IPS-18a (cell line): ENCODE results near the gene CTCF.
A peak's percentile ranks its signal among the peaks of the same experiment; 100 is the strongest.

Source experiments
- H3K27ac ChIP-seq: one replicate; pipeline ENCODE4 v1.5.1; 2013; ENCODE audit warnings: low read length
- H3K27me3 ChIP-seq: one replicate; pipeline ENCODE4 v1.6.1; 2013; ENCODE audit warnings: mild to moderate bottlenecking, low read length; ENCODE audit not compliant: control insufficient read depth, insufficient read depth
- H3K36me3 ChIP-seq: one replicate; pipeline ENCODE4 v1.6.1; 2013; ENCODE audit warnings: low read depth, low read length; ENCODE audit not compliant: control insufficient read depth
- H3K4me1 ChIP-seq: one replicate; pipeline ENCODE4 v1.6.1; 2013; ENCODE audit warnings: low read depth, low read length; ENCODE audit not compliant: control insufficient read depth
- H3K4me3 ChIP-seq: one replicate; pipeline ENCODE4 v1.5.1; 2013; ENCODE audit warnings: low read length
- H3K9ac ChIP-seq: one replicate; pipeline ENCODE4 v1.6.1; 2013; ENCODE audit warnings: mild to moderate bottlenecking, low read length, moderate library complexity
- H3K9me3 ChIP-seq: one replicate; pipeline ENCODE4 v1.6.1; 2013; ENCODE audit warnings: low read depth, low read length; ENCODE audit not compliant: control insufficient read depth

The CTCF gene

DNA sequence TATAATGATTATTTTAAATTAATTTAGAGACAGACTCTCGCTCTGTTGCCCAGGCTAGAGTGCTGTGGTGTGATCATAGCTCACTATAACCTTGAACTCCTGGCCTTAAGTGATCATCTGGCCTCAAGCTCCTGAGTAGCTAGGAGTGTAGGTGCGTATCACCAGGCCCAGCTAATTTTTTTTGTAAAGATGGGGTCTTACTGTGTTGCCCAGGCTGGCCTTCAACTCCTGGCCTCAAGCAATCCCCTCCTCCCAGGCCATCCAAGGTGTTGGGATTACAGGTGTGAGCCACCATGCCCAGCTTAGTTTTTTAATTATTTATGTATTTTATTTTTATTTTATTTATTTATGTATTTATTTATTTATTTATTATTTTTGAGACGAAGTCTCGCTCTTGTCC lies 17.9 kb downstream of the CTCF start:
- Histone ChIP-seq H3K36me3 (peaks cover 3% of the 10 kb centered on the region), H3K27me3 (no peaks in the 10 kb centered on the region), H3K9ac (no peak overlapping the region), H3K27ac (no peak overlapping the region), H3K9me3 (no peaks in the 10 kb centered on the region), H3K4me3 (no peak overlapping the region), H3K4me1 (no peaks in the 10 kb centered on the region)

DNA sequence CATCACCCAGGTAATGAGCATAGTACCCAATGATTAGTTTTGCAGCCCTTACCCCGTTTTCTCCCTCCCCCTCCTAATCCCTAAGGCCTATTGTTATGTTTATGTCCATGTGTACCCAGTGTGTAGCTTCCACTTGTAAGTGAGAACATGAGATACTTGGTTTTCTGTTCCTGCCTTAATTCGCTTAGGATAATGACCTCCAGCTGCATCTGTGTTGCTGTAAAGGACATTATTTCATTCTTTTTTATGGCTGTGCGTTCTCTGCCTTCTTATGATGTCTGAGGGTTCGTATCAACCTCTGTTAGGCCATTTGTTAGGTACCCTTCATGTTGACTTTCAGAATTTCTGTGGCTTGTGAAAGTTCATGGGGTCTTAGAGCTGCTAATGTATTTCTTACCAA lies 31.0 kb downstream of the CTCF start:
- no peaks in the 10 kb centered on the region for H3K27me3 ChIP-seq
- H3K4me1 ChIP-seq: peaks cover 28% of the 10 kb centered on the region
- no peaks in the 10 kb centered on the region for H3K9me3 ChIP-seq
- peak overlapping the region; percentile 26 for H3K4me3 ChIP-seq
- peak overlapping the region; percentile 51 for H3K27ac ChIP-seq
- H3K36me3 ChIP-seq: no peaks in the 10 kb centered on the region
- H3K9ac ChIP-seq: no peak overlapping the region

DNA sequence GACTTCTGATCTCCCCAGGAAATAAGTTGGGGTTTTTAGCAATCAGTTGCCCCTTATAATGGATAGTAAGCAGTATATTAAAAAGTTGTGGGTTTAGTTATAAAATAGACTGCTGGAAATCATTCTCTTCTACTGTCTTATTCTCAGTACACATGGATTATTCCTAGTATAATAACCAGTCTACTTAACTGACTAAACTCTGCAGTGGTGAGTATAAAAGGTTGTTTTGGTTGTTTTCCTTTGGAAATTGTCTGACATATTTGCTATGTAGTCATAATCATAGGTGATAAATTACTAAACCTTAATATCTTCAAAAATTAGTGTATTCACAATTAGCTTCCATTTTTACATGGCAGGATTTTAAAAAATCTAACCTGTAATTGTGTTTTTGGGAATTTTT lies 31.4 kb downstream of the CTCF start:
- H3K9me3 ChIP-seq: no peaks in the 10 kb centered on the region
- peaks cover 28% of the 10 kb centered on the region for H3K4me1 ChIP-seq
- H3K27me3 ChIP-seq: no peaks in the 10 kb centered on the region
- H3K36me3 ChIP-seq: no peaks in the 10 kb centered on the region
- peak overlapping the region; percentile 26 for H3K4me3 ChIP-seq
- H3K27ac ChIP-seq: peak overlapping the region; percentile 51
- no peak overlapping the region for H3K9ac ChIP-seq

DNA sequence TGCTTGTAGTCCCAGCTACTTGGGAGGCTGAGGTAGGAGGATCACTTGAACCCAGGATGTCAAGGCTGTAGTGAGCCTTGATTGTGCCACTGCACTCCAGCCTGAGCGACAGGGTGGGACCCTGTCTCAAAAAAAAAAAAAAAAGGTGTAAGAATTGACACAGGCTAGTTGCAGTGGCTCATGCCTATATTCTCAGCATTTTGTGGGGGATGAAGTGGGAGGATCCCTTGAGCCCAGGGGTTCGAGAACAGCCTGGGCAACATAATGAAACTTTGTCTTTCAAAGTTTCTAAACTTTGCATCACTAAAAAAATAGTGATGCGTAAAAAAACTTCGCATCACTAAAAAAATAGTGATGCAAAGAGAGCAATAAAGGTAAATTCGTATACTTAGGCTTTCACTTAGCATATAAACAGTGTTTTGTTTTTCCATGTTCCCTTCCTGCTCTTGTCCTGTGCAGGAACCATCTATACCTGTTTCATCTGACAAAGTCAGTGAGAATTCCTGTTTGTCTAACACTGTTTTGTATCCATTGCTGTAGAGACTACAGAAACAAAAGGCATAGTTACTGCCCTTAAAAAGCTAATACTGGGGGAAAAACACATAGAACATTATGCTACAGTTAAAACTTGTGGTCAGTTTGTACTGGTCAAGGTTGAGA lies 32.1 kb downstream of the CTCF start:
- Histone ChIP-seq H3K27ac (peak overlapping the region; percentile 4), H3K4me1 (peaks cover 28% of the 10 kb centered on the region), H3K27me3 (no peaks in the 10 kb centered on the region), H3K9ac (no peak overlapping the region), H3K4me3 (peak overlapping the region; percentile 18), H3K36me3 (no peaks in the 10 kb centered on the region), H3K9me3 (no peaks in the 10 kb centered on the region)

DNA sequence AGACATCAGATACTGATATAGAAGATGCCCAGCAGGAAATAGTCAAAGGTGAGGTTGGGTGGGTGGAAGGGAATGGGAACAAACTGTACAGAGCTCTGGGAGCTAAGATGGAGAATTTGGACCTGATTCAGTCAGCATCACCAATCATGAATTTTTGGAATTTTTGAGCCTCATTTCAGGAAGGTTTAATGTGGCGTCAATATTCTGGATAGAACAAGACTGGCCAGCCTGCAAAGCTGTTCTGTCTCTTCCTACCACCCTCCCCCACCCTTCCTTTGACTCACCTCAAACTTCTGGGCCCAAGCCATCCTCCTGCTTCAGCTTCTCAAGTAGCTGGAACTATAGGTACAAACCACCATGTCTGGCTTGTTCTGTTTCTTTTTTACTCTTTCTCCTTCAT lies 32.6 kb downstream of the CTCF start:
- Histone ChIP-seq H3K9ac (no peak overlapping the region), H3K27me3 (no peaks in the 10 kb centered on the region), H3K36me3 (no peaks in the 10 kb centered on the region), H3K4me3 (peak overlapping the region; percentile 18), H3K9me3 (no peaks in the 10 kb centered on the region), H3K4me1 (peaks cover 28% of the 10 kb centered on the region), H3K27ac (peak overlapping the region; percentile 4)

DNA sequence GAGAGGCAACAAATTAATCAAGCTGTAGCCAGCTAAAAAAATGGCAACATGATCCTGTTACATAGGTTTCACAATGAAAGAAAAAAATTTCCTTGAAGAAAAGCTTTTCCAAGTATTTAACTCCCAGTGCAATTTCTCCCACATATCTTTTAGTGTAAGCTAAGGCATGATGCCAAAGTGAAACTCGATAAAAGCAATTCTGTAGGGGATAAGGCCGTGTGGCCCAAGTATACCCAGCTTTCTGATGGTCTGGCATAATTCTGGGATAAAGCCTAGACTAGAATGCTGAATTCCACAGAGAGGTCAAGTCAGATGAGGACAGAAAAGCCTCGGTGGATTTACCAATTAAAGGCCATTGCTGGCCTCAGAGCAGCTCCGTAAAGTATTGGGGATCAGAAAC lies 36.2 kb downstream of the CTCF start:
- Histone ChIP-seq H3K9me3 (no peaks in the 10 kb centered on the region), H3K27ac (no peak overlapping the region), H3K27me3 (no peaks in the 10 kb centered on the region), H3K4me1 (peaks cover 19% of the 10 kb centered on the region), H3K4me3 (no peak overlapping the region), H3K9ac (no peak overlapping the region), H3K36me3 (no peaks in the 10 kb centered on the region)

DNA sequence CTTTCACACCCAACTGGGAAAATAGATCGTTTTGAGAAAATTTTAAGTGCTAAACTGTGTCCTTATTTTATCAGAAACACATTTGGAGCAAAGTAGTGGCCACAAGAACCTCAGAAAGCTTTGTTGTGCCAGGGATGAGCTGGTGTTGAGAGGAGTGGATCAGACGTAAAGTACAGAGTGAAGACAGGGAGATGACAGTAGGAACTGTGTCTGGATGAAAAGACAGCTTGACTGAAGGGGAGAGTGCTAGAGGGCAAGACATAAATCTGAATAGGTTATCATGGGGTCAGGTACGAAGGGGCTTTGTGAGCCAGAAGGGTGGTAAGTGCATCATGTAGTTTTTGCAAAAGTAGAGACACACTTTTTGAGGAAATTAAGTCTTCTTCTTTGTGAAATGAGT lies 43.3 kb downstream of the CTCF start:
- Histone ChIP-seq H3K9me3 (no peaks in the 10 kb centered on the region), H3K4me1 (no peaks in the 10 kb centered on the region), H3K27me3 (no peaks in the 10 kb centered on the region), H3K4me3 (no peak overlapping the region), H3K36me3 (no peaks in the 10 kb centered on the region), H3K9ac (no peak overlapping the region), H3K27ac (no peak overlapping the region)

DNA sequence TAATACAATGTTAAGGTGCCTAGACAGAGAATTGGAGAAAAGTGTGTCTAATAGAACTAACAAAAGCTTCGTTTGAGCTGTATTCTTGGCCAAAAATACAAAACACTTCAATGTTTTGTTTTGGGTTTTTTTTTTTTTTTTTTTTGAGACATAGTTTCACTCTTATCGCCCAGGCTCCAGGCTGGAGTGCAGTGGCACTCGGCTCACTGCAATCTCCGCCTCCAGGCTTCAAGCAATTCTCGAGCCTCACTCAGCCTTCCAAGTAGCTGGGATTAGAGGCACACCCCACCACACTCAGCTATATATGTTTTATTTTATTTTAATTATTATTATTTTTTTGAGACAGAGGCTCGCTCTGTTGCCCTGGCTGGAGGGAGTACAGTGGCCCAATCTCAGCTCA lies 44.3 kb downstream of the CTCF start:
- Histone ChIP-seq H3K4me3 (no peak overlapping the region), H3K4me1 (no peaks in the 10 kb centered on the region), H3K36me3 (peaks cover 8% of the 10 kb centered on the region), H3K27ac (no peak overlapping the region), H3K27me3 (no peaks in the 10 kb centered on the region), H3K9ac (no peak overlapping the region), H3K9me3 (no peaks in the 10 kb centered on the region)

DNA sequence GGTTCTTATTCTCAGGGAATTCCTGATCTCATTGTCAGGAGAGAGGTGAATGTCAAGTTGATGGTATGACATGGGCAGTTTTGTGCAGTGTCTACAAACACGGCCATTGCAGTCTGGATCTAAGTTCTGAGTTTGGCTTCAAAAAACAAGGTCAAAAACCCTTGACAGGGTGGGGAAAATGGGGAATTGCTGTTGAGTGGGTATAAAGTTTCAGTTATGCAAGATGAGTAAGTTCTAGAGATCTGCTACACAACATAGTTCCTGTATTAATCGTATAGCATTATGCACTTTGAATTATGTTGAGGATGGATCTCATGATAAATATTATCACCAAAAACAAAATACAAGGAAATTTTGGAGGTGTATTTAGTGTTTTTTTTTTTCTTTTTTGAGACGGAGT lies 46.0 kb downstream of the CTCF start:
- no peak overlapping the region for H3K27ac ChIP-seq
- H3K4me3 ChIP-seq: no peak overlapping the region
- H3K4me1 ChIP-seq: no peaks in the 10 kb centered on the region
- no peak overlapping the region for H3K9ac ChIP-seq
- H3K9me3 ChIP-seq: no peaks in the 10 kb centered on the region
- no peaks in the 10 kb centered on the region for H3K27me3 ChIP-seq
- peaks cover 24% of the 10 kb centered on the region for H3K36me3 ChIP-seq

DNA sequence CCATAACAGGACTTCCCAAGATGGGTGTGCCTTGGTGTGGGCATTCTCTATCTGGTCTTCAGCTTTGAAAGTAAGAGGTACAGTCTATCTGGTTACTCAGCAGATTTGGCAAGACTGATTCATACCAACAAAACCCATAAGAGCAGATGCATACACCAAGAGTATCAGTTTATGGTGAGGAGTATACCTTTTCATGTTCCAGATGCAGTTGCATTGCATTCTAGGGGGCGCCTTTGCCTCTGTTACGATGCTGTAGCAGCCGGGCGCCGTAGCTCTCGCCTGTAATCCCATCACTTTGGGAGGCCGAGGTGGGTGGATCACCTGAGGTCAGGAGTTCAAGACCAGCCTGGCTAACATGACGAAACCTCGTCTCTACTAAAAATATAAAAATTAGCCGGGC lies 51.5 kb downstream of the CTCF start:
- no peaks in the 10 kb centered on the region for H3K9me3 ChIP-seq
- H3K4me3 ChIP-seq: no peak overlapping the region
- peaks cover 57% of the 10 kb centered on the region for H3K36me3 ChIP-seq
- no peaks in the 10 kb centered on the region for H3K27me3 ChIP-seq
- no peaks in the 10 kb centered on the region for H3K4me1 ChIP-seq
- no peak overlapping the region for H3K27ac ChIP-seq
- H3K9ac ChIP-seq: no peak overlapping the region

DNA sequence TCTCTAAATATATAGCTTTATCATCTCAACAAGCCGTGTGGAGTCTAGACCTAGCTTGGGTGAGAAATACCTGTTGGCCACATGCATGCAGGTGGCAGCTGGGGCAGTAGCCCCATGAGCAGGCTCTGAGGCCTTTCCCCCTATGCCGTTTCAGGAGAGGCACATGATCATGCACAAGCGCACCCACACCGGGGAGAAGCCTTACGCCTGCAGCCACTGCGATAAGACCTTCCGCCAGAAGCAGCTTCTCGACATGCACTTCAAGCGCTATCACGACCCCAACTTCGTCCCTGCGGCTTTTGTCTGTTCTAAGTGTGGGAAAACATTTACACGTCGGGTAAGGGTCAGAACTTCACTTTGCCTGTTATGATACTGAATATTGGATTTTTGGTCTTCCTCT lies 65.9 kb downstream of the CTCF start:
- no peaks in the 10 kb centered on the region for H3K9me3 ChIP-seq
- no peaks in the 10 kb centered on the region for H3K4me1 ChIP-seq
- H3K9ac ChIP-seq: no peak overlapping the region
- no peak overlapping the region for H3K4me3 ChIP-seq
- H3K27ac ChIP-seq: no peak overlapping the region
- no peaks in the 10 kb centered on the region for H3K27me3 ChIP-seq
- peaks cover 71% of the 10 kb centered on the region for H3K36me3 ChIP-seq

DNA sequence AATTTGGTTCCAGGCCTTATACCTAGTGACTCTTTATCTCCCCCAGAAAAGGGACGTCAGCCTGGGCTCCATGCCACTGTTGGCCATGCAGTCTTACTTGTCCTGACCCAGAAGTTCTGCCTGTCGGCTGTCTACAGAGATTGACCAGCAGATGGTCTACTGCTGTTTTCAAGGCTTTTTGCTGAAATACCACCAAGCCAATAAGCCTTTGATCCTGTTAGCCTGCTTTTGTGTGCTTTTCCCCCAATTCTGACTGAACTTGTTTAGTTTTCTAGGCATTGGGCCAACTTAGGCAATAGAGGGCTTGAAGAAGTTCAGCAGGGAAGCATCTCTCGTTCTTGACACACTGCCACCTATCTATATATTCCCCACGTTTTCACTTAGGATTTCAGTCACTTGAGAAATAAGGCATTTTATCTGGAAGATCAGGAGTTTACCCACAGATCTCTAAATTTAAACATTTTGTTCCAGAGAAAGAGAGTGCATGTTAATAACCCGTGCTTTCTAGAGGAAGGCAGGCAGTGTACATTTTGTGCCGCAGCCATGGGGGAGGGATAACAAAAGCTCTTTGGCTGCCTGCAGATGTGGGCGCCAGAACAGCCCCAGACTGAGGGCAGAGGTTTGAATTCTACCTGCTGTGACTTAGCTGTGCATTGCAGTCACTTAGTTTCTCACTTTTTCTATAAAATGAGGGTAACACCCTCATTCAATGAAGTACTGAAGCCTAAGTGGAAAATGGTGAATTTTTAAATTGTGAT lies 70.3 kb downstream of the CTCF start:
- Histone ChIP-seq H3K9me3 (no peaks in the 10 kb centered on the region), H3K27me3 (no peaks in the 10 kb centered on the region), H3K9ac (no peak overlapping the region), H3K36me3 (peaks cover 61% of the 10 kb centered on the region), H3K27ac (no peak overlapping the region), H3K4me3 (no peak overlapping the region), H3K4me1 (no peaks in the 10 kb centered on the region)
